ENCODE measurements around the gene HEG1.

The HEG1 gene

DNA sequence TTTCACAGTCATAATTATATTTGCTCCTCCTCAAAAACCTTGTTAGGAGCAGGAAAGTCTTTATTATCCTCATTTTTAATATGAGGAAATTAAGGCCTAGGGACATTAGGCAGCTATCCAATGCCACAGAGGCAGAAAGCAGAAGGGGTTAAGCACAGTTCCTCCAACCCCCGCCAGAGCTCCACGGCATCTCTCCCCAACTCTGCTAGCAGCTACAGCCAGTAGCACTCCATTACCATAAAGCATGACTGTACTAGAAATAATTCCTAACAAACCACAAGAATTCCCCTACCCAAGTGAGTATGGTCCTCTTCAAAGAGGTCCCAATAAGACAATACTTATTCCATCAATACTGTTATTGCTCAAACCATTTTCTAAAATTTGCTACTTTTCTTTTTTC lies 9.8 kb downstream of the HEG1 start:
- DNase-seq: no peak

- DNase-seq: no peak
Observed at GRCh38 chr3:125045194-125045593, 10.6 kb downstream of the HEG1 start.

GRCh38 chr3:125043599-125044151 lies 12.1 kb downstream of the HEG1 start:
- DNase-seq: no peak

DNA sequence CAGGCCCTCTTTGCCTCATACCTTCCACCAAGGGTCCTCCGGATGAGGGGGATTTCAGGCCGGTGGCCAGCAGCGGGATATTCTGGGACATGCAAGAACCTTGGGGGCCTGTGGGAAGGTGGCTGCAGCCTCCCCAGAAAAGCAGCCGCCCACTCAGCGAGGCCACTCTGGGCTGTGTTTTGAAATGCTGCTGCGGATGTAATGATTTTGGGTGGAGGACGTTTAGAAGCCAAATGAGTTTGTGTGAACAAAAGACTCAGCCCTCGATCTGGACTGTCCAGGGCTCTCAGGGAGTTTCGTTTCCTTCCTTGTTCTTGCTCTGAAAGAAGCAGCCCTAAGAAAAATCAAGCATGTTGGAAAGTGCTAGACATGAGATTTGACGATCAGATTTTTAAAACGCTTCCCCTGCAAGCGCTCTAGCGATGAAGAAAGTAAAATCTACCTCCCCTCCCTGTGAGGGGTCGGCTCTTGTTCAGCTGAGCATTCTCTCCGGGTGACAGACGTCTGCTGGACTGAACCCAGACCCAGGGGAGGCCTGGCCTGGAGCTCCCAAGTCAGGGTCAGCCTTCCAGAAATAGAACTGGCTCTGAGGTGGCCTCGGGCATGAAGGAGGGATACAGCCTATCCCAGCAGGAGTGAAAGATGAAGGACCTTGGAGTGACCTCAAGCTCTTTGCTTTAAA lies 12.9 kb downstream of the HEG1 start:
- no peak for DNase-seq

- DNase-seq: no peak
Observed at GRCh38 chr3:125039131-125040100, 16.4 kb downstream of the HEG1 start.

- DNase-seq: no peak
Observed at GRCh38 chr3:125037498-125038150, 18.2 kb downstream of the HEG1 start.

- no peak for DNase-seq
Observed at GRCh38 chr3:125035217-125035616, 20.6 kb downstream of the HEG1 start.

- no peak for DNase-seq
Observed at GRCh38 chr3:125033616-125034015, 22.2 kb downstream of the HEG1 start.

DNA sequence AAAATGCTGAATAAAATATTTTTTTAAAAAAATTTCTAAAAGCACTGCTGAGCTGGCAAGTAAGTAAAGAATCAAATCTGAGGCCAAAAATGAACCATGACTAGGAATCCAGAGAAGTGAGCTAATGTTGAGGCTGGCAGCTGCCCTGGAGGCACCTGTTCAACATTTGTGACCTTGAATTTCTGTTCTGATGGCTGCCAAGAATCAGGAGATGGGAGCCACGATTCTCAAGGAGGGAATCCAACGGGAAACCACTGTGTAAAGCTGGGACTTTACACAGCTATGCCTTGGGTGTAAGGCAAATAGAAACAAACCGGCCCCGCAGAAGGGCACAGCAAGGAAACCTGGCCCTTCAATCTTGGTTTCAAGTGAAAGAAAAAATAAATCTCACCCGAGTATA lies 22.7 kb downstream of the HEG1 start:
- no peak for DNase-seq

- DNase-seq: no peak
Observed at GRCh38 chr3:125032683-125033082, 23.1 kb downstream of the HEG1 start.

DNA sequence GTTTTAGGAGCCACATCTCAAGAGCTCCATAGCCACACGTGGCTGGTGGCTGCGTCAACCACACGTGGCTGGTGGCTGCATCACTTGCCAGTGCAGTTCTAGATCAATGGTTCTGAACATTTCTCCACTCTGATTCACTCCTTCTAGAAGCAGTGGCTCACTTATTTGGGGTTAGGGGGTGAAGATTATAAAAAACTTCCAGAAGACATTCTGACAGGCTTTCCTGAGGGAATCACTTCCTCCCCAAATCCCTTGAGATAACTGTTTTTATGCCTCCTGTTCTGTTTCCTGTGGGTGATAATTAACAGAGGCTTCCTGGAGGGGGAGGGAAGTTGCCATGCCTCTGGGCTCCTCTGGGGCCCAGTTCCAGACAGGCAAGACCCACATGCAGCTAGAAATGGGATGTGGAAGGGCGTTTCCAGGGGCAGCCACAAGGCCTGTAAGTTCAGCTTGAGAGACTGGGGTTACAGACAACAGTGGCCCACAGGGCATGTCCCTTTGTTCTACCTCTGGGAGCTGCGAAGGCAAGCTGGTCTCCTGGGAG lies 23.6 kb downstream of the HEG1 start:
- no peak for DNase-seq

GRCh38 chr3:125031544-125031943 lies 24.3 kb downstream of the HEG1 start:
- no peak for DNase-seq

DNA sequence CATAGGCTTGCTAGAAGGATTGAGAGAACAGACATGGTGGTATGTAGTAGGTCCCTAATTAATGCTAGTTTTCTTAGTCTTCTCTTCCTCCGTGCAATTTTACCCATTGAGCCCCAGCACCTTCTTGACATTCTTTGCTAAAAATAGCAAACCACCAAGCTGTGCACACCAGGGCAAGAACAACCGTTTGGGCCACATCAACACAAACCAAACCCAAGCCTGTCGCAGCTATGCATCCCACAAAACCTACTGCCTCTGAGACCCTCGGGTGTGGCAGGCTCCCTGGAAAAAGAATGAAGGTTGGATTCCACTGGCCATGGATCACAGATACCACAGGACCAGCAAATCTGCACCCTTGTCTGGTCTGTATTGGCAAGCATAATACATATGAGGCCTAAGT lies 27.1 kb downstream of the HEG1 start:
- DNase-seq: no peak

GRCh38 chr3:125025642-125026041 lies 30.2 kb downstream of the HEG1 start:
- DNase-seq: no peak

DNA sequence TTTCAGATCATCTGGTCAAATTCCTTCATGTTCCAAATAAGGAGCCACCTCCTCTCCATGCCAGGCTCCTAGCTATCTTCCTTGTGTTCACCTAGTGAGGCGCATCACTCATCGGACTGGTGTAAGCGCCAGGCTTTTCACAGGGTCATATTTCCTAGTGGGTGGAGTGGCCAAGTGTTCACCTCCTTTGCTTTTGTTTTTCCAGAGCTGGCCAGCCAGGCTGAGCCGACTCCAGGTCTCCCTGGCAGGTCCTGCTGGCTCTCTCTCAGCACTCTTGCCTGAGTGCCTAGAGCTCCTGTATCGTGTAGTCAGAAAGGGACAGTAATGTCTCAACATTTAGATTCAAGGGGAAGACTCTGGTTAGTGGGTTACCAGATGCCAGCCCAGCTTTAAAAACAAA lies 31.0 kb downstream of the HEG1 start:
- no peak for DNase-seq

GRCh38 chr3:125023833-125024555 lies 31.8 kb downstream of the HEG1 start:
- no peak for DNase-seq

DNA sequence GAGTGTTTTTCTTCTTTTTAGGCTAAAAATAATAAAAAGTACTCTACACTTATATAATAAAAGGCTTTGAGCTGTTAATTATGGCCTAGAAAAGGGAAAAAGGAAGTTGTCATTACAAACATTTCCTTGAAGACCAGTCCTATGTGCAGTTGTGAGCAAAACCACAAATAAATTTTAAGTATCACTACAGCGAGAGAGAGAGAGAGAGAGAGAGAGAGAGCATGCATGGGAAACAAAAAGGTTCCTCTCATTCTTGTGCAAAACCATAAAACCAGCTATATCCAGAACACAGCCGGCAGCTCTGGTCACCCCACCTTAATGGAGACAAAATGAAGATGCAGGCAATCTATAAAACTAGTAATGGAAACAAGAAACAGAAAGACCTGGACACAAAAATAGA lies 33.6 kb downstream of the HEG1 start:
- DNase-seq: no peak

DNA sequence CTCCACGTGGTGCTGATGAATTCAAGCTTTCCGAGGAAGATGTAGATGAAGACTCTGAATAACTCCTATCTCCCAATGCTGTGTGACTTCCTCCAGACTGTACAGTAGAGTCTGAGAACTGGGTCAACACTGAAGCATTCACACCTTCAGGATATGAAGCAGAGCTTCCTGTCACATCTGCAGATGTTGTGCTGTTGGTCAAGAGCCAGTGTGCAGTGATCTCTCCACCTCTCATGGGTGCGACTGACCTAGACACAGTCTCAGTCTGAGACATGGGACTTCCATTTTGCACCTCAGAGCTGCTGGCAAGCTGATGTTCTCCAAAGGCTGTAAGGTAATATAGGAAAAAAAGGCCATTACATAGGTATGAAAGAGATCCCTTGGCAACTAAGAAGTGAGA lies 36.5 kb downstream of the HEG1 start:
- no peak for DNase-seq

- DNase-seq: no peak
Observed at GRCh38 chr3:125017406-125017805, 38.4 kb downstream of the HEG1 start.

GRCh38 chr3:125014570-125015179 lies 41.1 kb downstream of the HEG1 start:
- no peak for DNase-seq

- no peak for DNase-seq
Observed at GRCh38 chr3:125013095-125013494, 42.7 kb downstream of the HEG1 start.

DNA sequence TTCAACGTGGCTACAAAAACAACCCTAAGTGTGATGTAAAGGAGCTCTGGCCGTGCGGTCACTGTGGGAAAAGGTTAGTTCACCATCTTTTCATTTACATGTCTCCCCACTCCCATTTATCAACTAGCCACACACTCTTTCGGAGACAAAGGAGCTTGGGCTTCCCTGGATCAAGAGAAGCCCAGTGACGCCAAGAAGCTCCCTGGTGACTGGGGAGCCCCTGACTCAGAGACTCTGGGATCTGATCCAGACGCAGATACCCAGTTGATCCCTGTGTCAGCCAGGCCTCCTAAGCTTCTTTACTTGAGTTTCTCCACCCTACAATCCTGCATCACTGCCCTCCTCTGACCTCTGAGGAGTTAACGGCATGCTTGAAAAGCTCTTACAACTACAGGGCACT lies 43.9 kb downstream of the HEG1 start:
- no peak for DNase-seq
